GM13976 (cell line): Measurements from ENCODE around the gene CD200R1.

Experiments
- DNase-seq: peaks from one replicate; pipeline ENCODE4 v3.0.0; 2012; ENCODE audit warnings: low spot score
- CTCF ChIP-seq: IDR thresholded peaks from 2 replicates; pipeline ENCODE4 v1.5.1; 2012; ENCODE audit warnings: borderline replicate concordance, mild to moderate bottlenecking; ENCODE audit not compliant: insufficient read depth; ENCODE audit errors: extremely low read depth, missing control alignments, control extremely low read depth
- in situ Hi-C: fragments of 300-500 bp; cut with MboI; formaldehyde crosslinking; loops from one replicate; pipeline ENCODE4 v1.12.0; 2022; ENCODE audit warnings: low sequenced_read_pairs, mixed read lengths, inconsistent platforms; ENCODE audit not compliant: unreplicated experiment

The CD200R1 gene

GRCh38 chr3:112974894-112975293 lies at the start of gene CD200R1:
Gene CD200R1, minus strand, starts transcription at chr3:112975103. Its CDS starts 246 bp downstream, at chr3:112974857.
- DNase-seq = no peak
- in situ Hi-C loops = loop anchor here (5.0 to 25.0 kb wide), 4 partner anchors 230 to 838 kb away; partner anchors contain the start of genes CCDC80 and GCSAM
- TF ChIP-seq CTCF = no peak

GRCh38 chr3:113021471-113021870 lies 46.6 kb upstream of the CD200R1 start:
- in situ Hi-C loops = no loop called here

GRCh38 chr3:113019182-113020137 lies 44.6 kb upstream of the CD200R1 start:
- TF ChIP-seq CTCF = no peak
- peak; percentile 94 for DNase-seq
- in situ Hi-C loops = no loop called here

More at GRCh38 chr3:113021471-113021870, 46.6 kb upstream of the CD200R1 start:
- no peak for DNase-seq
- no peak for TF ChIP-seq CTCF

GRCh38 chr3:113018536-113019181 lies 43.8 kb upstream of the CD200R1 start:
- in situ Hi-C loops = no loop called here
- peak; percentile 5 for DNase-seq
- no peak for TF ChIP-seq CTCF

- no peak for DNase-seq
- TF ChIP-seq CTCF = no peak
- in situ Hi-C loops = no loop called here
Observed at GRCh38 chr3:113013593-113013992, 38.7 kb upstream of the CD200R1 start.

- DNase-seq = no peak
- in situ Hi-C loops = no loop called here
- no peak for TF ChIP-seq CTCF
Observed at GRCh38 chr3:113008117-113008516, 33.2 kb upstream of the CD200R1 start.
